Urothelium cell line (cell line): Measurements from ENCODE around the gene HSD17B7.
A peak's percentile ranks its signal among the peaks of the same experiment; 100 is the strongest.
"Not testable (repeated sequence)": the region's sequence is repeated elsewhere in the genome, so short reads cannot be mapped to it uniquely, and the experiment has no call there.

Experiments used
- DNase-seq: peaks from one replicate; pipeline ENCODE4 v3.0.0; 2011; ENCODE audit warnings: low spot score, mixed read lengths
- FAIRE-seq: peaks from 2 replicates; lab custom pipeline; 2011; peaks lifted over from hg19 to GRCh38; lab: Jason Lieb, UNC

The HSD17B7 gene

GRCh38 chr1:162799995-162800830 lies 9.7 kb downstream of the HSD17B7 start:
- FAIRE-seq, result not testable (repeated sequence)
- peak; percentile 25 for DNase-seq

GRCh38 chr1:162807503-162807902 lies 17.0 kb downstream of the HSD17B7 start:
- FAIRE-seq, result not testable (repeated sequence)

DNA sequence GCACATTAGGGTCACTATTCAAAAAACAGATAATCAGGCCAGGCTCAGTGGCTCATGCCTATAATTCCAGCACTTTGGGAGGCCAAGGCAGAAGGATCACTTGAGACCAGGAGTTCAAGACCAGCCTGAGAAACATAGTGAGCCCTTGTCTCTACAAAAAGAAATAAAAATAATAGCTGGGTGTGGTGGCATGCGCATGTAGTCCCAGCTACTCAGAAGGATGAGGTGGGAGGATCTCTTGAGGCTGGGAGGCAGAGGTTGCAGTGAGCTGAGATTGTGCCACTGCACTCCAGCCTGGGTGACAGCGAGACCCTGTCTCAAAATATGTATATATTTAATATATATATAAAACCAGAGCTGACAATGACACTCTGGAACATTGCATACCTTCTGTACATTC lies 21.9 kb downstream of the HSD17B7 start:
- not testable (repeated sequence) for FAIRE-seq, DNase-seq

More at GRCh38 chr1:162807503-162807902, 17.0 kb downstream of the HSD17B7 start:
- not testable (repeated sequence) for DNase-seq

DNA sequence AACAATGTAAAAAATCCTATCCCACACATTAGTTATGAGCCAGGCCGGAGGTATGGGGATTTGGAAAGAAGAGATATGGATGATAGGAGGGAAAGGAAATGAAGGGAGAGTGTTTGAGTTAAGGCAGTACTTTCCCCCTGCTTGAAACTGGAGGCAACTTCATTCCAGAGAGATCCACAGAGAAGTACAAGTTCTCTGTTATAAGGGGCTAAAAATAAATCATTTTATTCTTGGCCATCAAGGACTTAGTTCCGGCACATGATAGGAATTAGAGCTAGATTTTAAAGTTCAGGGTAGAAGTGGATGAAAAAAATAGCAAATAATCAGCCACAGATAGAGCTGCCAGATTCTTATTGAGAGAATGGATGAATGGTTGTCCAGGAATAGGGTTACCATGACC lies 27.6 kb downstream of the HSD17B7 start:
- DNase-seq, FAIRE-seq: not testable (repeated sequence)

DNA sequence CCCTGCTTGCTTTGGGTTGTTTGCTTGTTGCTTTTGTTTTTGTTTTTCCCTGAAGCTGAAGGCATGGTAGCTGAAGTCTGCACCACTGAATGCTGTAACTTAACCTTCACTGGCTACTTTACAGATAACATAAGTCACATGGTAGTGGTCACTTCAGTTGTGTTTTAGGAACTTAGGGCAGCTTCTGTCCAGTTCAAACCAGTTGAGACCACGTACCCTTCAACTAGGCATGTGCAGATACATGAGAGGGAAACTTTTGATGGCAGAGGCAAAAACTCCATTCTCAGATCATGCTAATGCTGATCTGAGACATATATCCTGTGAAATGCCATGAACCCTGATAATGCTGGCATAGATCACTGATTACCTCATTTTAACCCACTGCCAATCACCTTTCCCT lies 28.2 kb downstream of the HSD17B7 start:
- DNase-seq, FAIRE-seq: not testable (repeated sequence)

GRCh38 chr1:162822391-162823200 lies 32.1 kb downstream of the HSD17B7 start:
- no peak for DNase-seq
- no peak for FAIRE-seq

- DNase-seq (no peak), FAIRE-seq (no peak)
Measured at GRCh38 chr1:162823231-162823630, 32.7 kb downstream of the HSD17B7 start.

GRCh38 chr1:162823771-162824525 lies 33.4 kb downstream of the HSD17B7 start:
- FAIRE-seq, result no peak
- DNase-seq, result no peak

- no peak for DNase-seq
- no peak for FAIRE-seq
Measured at GRCh38 chr1:162829268-162829667, 38.8 kb downstream of the HSD17B7 start.

DNA sequence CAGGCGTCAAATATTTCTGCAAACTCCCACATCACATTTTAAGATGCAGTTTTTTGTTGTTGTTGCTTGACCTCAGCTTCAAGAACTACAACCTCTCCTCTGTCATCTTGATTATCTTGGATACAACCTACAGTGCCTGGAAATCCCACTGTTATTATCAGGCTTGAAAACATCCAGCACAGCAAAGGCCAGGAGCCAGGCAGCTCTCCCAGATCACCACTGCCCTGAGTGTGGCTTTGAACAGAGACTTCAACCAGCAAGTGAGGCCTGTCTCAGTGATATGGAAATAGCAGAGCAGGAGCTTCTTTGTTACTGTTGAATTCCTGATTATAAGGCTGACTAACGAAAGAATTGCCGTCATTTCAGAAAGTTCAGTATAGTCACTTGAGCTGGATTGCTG lies 42.0 kb downstream of the HSD17B7 start:
- no peak for FAIRE-seq
- DNase-seq, result no peak

DNA sequence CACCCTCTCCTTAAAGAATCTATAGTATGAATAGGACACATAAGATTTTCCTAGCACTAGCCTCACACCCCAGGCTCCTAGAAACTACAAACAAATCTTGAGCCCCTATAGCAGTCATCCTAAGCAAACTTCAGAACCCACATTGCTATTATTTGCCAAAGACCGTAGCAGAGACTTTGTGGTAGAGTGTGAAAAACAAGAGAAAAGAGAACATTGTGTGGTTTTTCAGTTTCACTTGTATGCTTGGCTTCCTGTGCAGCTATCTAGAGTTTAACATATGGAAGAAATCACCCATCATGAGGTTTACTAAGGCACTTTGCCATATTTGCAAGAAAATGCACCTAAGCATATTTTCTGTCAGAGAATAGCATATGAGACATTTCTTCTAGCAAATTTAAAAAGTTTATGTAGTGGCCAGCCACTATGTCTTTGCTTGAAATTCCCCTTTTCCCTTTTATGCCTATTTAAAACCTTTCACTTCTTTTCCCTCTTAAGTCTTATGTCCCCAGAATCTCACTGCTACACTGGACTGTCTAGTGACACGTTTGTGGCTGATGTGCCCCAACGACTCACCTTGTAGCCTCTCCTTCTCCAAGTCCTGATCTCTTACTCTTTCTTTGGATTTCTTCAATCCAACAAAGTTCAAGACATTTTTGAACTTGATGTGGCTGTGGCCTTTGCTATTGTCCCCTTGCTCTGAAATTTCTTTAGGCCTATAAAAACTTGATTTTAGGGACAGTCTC lies 44.8 kb downstream of the HSD17B7 start:
- DNase-seq (no peak), FAIRE-seq (no peak)

DNA sequence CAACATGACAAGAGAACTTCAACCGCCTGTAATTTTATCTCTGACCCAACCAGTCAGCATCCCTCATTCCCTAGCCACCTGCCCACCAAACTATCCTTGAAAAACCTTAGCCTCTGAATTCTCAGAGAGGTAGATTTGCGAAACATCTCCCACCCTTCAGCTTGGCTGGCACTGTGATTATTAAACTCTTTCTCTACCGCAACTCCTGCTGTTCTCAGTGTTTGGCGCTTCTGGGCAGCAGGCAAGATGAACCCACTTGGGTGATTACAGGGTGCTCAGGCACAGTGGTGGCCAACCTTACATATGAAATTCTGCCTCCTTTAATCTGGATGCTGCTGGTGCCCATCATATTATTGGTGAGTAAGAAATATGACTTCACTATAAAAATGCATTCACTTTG lies 48.4 kb downstream of the HSD17B7 start:
- no peak for FAIRE-seq
- DNase-seq, result no peak

DNA sequence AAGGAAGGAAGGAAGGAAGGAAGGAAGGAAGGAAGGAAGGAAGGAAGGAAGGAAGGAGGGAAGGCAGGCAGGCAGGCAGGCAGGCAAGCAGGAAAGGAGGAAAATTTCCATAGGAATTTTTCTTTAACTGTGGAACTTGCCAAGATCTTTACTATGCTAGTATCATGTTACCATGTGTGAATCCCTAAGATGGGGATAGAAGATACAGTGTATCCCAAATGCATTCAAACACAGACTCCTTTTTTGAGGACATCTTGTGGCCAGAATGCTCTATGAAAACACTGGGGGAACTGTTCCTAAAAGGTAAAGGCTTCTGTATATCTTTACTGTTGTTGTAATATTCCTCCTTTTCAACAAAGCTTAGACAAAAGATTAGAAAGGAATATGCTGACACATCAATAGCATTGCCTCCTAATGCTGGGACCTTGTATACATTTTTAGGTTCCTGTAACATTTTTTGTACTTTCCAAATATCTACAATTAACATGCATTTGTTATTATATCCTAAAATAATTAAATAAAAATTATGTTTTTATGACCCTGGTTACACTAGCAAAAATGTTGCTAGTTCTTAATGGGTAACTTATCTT lies 49.8 kb downstream of the HSD17B7 start:
- DNase-seq (no peak), FAIRE-seq (no peak)

DNA sequence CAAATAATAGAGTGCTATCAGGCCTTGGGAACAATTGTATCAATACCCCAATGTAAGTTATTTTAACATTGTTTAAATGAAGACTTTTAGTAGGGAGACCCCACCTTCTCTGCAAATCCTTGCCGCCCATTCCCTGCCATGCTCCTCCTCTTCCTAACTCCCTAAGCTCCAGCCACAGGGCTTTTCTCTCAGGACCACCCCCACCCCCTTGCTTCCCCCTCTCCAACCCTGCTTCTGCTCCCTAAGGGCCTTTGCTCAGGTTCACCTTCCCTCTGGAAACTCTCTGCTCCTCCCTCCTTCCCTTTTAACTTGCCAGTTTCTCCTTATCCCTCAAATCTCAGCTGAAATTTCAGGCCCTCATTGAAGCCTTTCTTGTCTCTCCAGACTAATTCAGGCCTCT lies 53.7 kb downstream of the HSD17B7 start:
- DNase-seq (no peak), FAIRE-seq (no peak)

DNA sequence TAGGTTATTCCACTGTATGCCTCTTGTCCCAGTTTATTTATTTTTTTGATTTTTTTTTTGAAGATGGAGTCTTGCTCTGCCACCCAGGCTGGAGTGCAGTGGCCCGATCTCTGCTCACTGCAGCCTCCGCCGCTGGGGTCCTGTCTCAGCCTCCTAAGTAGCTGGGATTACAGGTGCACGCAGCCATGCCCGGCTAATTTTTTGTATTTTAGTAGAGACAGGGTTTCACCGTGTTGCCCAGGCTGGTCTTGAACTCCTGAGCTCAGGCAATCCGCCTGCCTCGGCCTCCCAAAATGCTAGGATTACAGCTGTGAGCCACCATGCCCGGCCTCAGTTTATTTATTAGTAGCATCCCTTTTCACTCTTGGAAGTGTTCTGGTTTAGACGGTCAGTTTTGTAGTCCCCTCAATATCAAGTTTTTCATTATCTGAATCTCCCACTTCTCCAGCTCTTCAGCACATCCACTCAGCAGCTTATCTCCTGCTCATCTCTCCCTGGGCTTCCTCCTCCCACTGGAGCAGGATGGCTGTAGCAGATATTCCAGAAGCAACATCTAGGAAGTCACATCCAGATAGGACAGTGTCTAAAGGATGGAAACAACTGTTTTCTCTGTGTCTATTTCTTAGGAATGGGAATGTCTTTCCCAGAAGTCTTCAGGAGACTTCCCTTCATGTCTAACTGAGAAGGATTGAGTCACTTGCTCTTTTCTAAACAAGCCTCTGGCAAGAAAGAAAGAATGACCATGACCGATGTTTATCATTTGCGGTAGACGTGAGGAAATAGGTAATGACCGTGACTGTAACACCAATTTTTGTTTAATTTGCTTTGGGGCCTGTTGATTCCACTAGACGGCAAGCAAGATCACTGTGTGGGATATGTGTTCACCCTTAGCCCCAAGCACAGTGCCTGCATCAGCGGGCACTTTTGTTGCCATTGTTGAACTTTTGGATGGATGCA lies 56.0 kb downstream of the HSD17B7 start:
- DNase-seq (no peak), FAIRE-seq (no peak)

DNA sequence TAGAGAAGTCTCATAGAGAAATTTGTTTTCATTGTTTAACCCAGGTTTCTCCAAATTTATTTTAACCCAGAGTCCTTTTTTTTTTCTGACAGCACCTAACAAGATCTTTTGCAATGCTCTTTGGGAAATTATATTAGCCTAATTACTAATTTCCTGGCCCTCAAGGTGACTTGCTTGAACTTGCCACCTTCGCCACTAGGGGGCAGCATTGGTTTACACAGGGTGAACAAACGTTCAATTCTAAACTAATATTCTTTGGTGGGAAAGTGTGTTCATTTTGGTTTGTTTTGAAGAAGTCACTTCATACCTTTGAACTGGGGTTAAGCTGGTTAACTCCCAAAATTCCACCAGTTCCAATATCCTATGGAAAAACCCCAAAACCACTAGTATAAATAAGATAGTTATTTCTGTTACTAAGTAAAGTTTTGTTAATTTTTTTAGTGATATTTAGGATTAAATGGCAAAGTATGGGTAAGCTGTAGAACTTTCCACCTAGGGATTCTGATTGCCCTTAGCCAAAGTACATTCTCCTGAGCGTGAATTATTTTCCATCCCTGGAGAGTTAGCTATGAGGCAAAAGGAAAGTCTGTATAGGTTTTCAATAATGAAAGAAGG lies 57.4 kb downstream of the HSD17B7 start:
- peak; percentile 57 for DNase-seq
- FAIRE-seq, result no peak

- DNase-seq, result no peak
- no peak for FAIRE-seq
Measured at GRCh38 chr1:162849711-162850110, 59.2 kb downstream of the HSD17B7 start.

GRCh38 chr1:162851341-162851740 lies 60.8 kb downstream of the HSD17B7 start:
- no peak for FAIRE-seq

More at GRCh38 chr1:162851341-162851740, 60.8 kb downstream of the HSD17B7 start:
- DNase-seq, result no peak
